ENCODE measurements around the gene DGKQ.

The DGKQ gene

DNA sequence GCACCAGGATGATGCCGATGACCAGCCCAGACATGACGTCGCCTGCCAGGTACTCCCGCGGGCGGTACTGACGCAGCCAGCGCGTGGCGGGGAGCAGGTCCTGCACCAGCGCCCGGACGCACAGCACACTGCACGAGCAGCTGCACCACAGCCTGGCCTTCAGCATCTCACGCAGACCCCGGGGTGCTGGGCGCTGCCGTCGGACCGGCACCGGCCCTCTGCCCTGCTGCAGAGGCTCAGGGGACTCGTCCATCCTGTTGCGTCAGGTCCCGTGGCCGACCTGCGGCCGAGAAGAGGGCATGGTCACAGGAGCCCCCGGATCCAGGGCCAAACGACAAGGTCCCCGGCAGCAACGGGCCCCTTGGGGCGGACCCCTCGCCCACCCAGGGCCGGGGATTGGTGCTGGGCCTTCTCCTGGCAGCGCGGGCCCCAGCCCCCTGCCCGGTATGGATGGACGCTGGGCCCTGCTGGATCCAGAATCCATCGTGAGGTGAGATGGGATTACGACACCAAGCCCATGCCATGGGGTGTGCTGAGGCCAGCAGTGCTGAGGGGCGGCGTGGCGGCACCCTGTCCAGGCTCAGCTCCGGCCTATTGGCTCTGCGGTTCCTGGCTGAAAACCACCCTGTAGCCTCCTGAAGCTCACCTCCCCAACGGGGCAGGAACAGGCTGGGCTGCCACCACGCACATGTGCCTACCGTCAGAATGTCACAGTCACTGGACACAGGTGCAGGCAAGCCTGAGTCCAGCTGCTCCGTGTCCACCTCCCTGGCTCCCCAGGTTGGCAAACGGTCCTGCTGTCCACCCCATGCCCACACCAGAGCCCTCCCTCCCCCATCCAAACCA is 18.3 kb upstream of the DGKQ start:
- no peak for TF ChIP-seq EZH2phosphoT487 (IDR thresholded peaks at IDR 0.05; ENCODE audit: low read length)
- TF ChIP-seq, protein P1, sequence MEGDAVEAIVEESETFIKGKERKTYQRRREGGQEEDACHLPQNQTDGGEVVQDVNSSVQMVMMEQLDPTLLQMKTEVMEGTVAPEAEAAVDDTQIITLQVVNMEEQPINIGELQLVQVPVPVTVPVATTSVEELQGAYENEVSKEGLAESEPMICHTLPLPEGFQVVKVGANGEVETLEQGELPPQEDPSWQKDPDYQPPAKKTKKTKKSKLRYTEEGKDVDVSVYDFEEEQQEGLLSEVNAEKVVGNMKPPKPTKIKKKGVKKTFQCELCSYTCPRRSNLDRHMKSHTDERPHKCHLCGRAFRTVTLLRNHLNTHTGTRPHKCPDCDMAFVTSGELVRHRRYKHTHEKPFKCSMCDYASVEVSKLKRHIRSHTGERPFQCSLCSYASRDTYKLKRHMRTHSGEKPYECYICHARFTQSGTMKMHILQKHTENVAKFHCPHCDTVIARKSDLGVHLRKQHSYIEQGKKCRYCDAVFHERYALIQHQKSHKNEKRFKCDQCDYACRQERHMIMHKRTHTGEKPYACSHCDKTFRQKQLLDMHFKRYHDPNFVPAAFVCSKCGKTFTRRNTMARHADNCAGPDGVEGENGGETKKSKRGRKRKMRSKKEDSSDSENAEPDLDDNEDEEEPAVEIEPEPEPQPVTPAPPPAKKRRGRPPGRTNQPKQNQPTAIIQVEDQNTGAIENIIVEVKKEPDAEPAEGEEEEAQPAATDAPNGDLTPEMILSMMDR (IDR thresholded peaks at IDR 0.05; ENCODE audit: low read length) = no peak
- TF ChIP-seq EZH2 (optimal IDR thresholded peaks at IDR 0.05; ENCODE audit: low read depth, low read length) = no peak
- DNase-seq = no peak
- no peaks in the 10 kb centered on the region for H3F3A ChIP-seq (ENCODE audit: insufficient read depth, low read length)

DNA sequence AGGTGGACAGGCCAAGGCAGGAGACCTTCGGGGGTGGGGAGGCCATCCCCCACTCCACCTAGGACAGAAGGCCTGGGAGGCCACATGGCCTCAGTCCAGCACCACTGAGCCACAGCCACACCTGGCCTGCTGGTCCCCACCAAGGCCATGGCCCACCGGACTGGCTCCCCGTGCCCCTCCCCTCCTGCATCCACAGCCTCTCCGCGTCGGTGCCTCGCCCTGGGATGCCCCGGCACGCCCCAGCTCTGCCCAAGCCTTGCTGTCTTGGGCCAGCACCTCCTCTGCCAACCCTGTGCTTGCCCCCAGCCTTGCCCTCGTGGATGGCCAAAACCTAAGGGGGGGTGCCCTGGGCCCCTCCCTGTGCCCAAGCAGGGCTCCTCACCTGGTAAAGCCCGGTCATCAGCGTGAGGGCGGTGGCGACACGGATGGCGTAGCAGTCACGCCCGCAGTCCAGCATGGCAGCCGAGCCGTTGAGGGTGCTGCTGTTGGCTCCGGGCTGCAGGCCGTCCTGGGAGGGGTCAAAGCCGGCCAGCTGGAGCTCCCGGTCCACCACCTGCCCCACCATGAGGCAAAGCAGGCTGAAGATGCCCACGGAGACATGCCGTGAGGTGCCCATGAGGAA is 17.5 kb upstream of the DGKQ start:
- Histone ChIP-seq H3K9me2 (replicated peaks; ENCODE audit: insufficient read depth, low read length) (no peaks in the 10 kb centered on the region), H3K9me3 (replicated peaks; ENCODE audit: insufficient read depth, low read length) (no peaks in the 10 kb centered on the region), H3K4me2 (ENCODE audit: low read depth, low read length) (no peak overlapping the region), H2AFZ (ENCODE audit: low read length) (no peak overlapping the region), H3K27ac (ENCODE audit: low read length) (no peak overlapping the region), H3K4me1 (ENCODE audit: low read length) (no peaks in the 10 kb centered on the region), H4K20me1 (ENCODE audit: insufficient read depth, low read length) (no peaks in the 10 kb centered on the region), H3K9ac (ENCODE audit: low read length) (no peak overlapping the region), H3K4me3 (ENCODE audit: low read length) (no peak overlapping the region), H3K27me3 (replicated peaks; ENCODE audit: insufficient read depth, low read length) (no peaks in the 10 kb centered on the region), H3K79me2 (ENCODE audit: low read length) (no peaks in the 10 kb centered on the region), H3K36me3 (replicated peaks; ENCODE audit: insufficient read depth, low read length) (no peaks in the 10 kb centered on the region), H3F3A (ENCODE audit: insufficient read depth, low read length) (no peaks in the 10 kb centered on the region)
- no peak for DNase-seq
- TF ChIP-seq, protein P1 (IDR thresholded peaks at IDR 0.05; ENCODE audit: low read length) = no peak
- TF ChIP-seq EZH2 (optimal IDR thresholded peaks at IDR 0.05; ENCODE audit: low read depth, low read length) (no peak), EZH2phosphoT487 (IDR thresholded peaks at IDR 0.05; ENCODE audit: low read length) (no peak)

More for the DNA sequence above, 18.3 kb upstream of the DGKQ start:
- no peaks in the 10 kb centered on the region for H3K9me2 ChIP-seq (replicated peaks; ENCODE audit: insufficient read depth, low read length)
- no peaks in the 10 kb centered on the region for H3K9me3 ChIP-seq (replicated peaks; ENCODE audit: insufficient read depth, low read length)
- H4K20me1 ChIP-seq (ENCODE audit: insufficient read depth, low read length) = no peaks in the 10 kb centered on the region
- H3K79me2 ChIP-seq (ENCODE audit: low read length) = no peaks in the 10 kb centered on the region
- no peaks in the 10 kb centered on the region for H3K27me3 ChIP-seq (replicated peaks; ENCODE audit: insufficient read depth, low read length)
- no peak overlapping the region for H3K4me3 ChIP-seq (ENCODE audit: low read length)
- H3K36me3 ChIP-seq (replicated peaks; ENCODE audit: insufficient read depth, low read length) = no peaks in the 10 kb centered on the region
- no peak overlapping the region for H3K27ac ChIP-seq (ENCODE audit: low read length)
- H3K9ac ChIP-seq (ENCODE audit: low read length) = no peak overlapping the region
- H3K4me2 ChIP-seq (ENCODE audit: low read depth, low read length) = no peak overlapping the region
- H2AFZ ChIP-seq (ENCODE audit: low read length) = no peak overlapping the region
- H3K4me1 ChIP-seq (ENCODE audit: low read length) = no peaks in the 10 kb centered on the region

DNA sequence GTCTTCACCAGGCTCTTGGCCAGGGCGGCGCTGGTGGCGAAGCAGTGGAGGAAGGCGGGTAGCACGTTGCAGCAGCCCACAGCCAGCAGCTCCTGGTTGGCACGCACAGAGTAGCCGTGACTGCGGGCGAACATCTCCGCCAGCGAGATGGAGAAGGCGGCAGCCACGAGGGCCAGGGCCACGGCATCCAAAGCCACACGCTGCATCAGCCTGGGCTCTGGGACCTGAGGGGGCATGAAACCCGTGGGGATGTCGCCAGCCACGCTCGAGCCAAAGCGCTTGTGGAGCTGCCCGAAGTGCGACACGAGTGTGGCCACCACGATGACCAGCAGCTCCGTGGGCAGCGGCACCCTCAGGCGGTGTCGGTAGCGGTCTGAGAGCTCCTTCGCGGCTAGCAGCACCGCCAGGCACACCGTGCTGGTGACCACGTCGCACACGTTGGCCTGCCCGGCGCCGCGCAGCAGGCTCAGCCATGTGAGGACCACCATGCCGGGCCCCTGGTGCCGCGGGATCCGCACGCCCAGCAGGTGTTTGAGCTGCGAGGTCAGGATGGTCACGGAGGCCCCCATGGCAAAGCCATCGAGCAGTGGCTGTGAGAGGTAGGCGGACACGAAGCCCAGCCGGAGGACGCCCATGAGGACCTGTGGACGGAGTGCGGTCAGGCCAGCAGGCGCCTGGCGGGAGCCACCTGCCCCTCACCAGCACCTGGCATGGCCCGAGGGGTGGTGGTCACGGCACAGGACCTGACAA is 16.5 kb upstream of the DGKQ start:
- Histone ChIP-seq H3K9ac (ENCODE audit: low read length) (no peak overlapping the region), H3K4me1 (ENCODE audit: low read length) (no peaks in the 10 kb centered on the region), H3K27me3 (replicated peaks; ENCODE audit: insufficient read depth, low read length) (no peaks in the 10 kb centered on the region), H2AFZ (ENCODE audit: low read length) (no peak overlapping the region), H3K79me2 (ENCODE audit: low read length) (no peaks in the 10 kb centered on the region), H3K4me2 (ENCODE audit: low read depth, low read length) (no peak overlapping the region), H3K9me3 (replicated peaks; ENCODE audit: insufficient read depth, low read length) (no peaks in the 10 kb centered on the region), H3K9me2 (replicated peaks; ENCODE audit: insufficient read depth, low read length) (no peaks in the 10 kb centered on the region), H3K36me3 (replicated peaks; ENCODE audit: insufficient read depth, low read length) (no peaks in the 10 kb centered on the region), H3K4me3 (ENCODE audit: low read length) (no peak overlapping the region), H3F3A (ENCODE audit: insufficient read depth, low read length) (no peaks in the 10 kb centered on the region), H4K20me1 (ENCODE audit: insufficient read depth, low read length) (no peaks in the 10 kb centered on the region), H3K27ac (ENCODE audit: low read length) (no peak overlapping the region)
- DNase-seq = no peak
- TF ChIP-seq EZH2phosphoT487 (IDR thresholded peaks at IDR 0.05; ENCODE audit: low read length) (no peak), EZH2 (optimal IDR thresholded peaks at IDR 0.05; ENCODE audit: low read depth, low read length) (no peak)
- TF ChIP-seq, protein P1 (IDR thresholded peaks at IDR 0.05; ENCODE audit: low read length) = no peak
